Endothelial cell (in vitro differentiated cells): ENCODE measurements around the gene KCNH6. TPM values are rescaled to one million over a fixed set of nuclear protein-coding genes. Genes with fewer than 3 reads are reported as not detected.
A peak's percentile ranks its signal among the peaks of the same experiment; 100 is the strongest.

Source experiments
- DNase-seq: peaks from one replicate; pipeline ENCODE4 v3.0.0; 2021; ENCODE audit warnings: low spot score
- H3K27ac Mint-ChIP-seq: one replicate; pipeline ENCODE4 v1.8.0; 2021; ENCODE audit warnings: mixed read lengths, inconsistent platforms; ENCODE audit not compliant: unreplicated experiment
- H3K27me3 Mint-ChIP-seq: one replicate; pipeline ENCODE4 v1.8.0; 2021; ENCODE audit warnings: mild to moderate bottlenecking, moderate library complexity, mixed read lengths, inconsistent platforms; ENCODE audit not compliant: unreplicated experiment
- H3K36me3 Mint-ChIP-seq: one replicate; pipeline ENCODE4 v1.8.0; 2021; ENCODE audit warnings: mild to moderate bottlenecking, low read depth, mixed read lengths, inconsistent platforms; ENCODE audit not compliant: unreplicated experiment
- H3K4me1 Mint-ChIP-seq: one replicate; pipeline ENCODE4 v1.8.0; 2021; ENCODE audit warnings: mild to moderate bottlenecking, mixed read lengths, inconsistent platforms; ENCODE audit not compliant: unreplicated experiment
- H3K4me3 Mint-ChIP-seq: one replicate; pipeline ENCODE4 v1.8.0; 2021; ENCODE audit warnings: mild to moderate bottlenecking, mixed read lengths, inconsistent platforms; ENCODE audit not compliant: unreplicated experiment
- H3K9me3 Mint-ChIP-seq: one replicate; pipeline ENCODE4 v1.8.0; 2021; ENCODE audit warnings: mixed read lengths, inconsistent platforms; ENCODE audit not compliant: unreplicated experiment
- CTCF ChIP-seq: fragments of 200-600 bp; sonication (generic); IDR thresholded peaks from one replicate; pipeline ENCODE4 v1.5.0; 2021; ENCODE audit warnings: antibody characterized with exemption; ENCODE audit not compliant: unreplicated experiment
- total RNA-seq: library from RNA; stranded (reverse); fragmentation: NEBNext Ultra II Directional; extraction: Animal tissue kit (Norgen Biotek cat#: 25700); gene quantifications from one replicate; pipeline ENCODE4 v1.2.1, GENCODE V29; 2021; ENCODE audit not compliant: unreplicated experiment

Gene KCNH6
- total RNA-seq, 1 donor from 2014 or later: 18.6 TPM

GRCh38 chr17:63496663-63497400 is 26.3 kb upstream of the KCNH6 start:
- TF ChIP-seq CTCF: no peak
- no peaks in the 10 kb centered on the region for H3K9me3 Mint-ChIP-seq
- H3K36me3 Mint-ChIP-seq: peaks cover 8% of the 10 kb centered on the region
- peaks cover 18% of the 10 kb centered on the region for H3K4me1 Mint-ChIP-seq
- DNase-seq: no peak
- no peak overlapping the region for H3K27ac Mint-ChIP-seq
- no peak overlapping the region for H3K4me3 Mint-ChIP-seq
- no peaks in the 10 kb centered on the region for H3K27me3 Mint-ChIP-seq

GRCh38 chr17:63497708-63498483 is 25.3 kb upstream of the KCNH6 start:
- no peak overlapping the region for H3K27ac Mint-ChIP-seq
- peaks cover 8% of the 10 kb centered on the region for H3K36me3 Mint-ChIP-seq
- peaks cover 9% of the 10 kb centered on the region for H3K4me1 Mint-ChIP-seq
- no peaks in the 10 kb centered on the region for H3K27me3 Mint-ChIP-seq
- TF ChIP-seq CTCF: peak; percentile 30
- no peaks in the 10 kb centered on the region for H3K9me3 Mint-ChIP-seq
- no peak overlapping the region for H3K4me3 Mint-ChIP-seq
- peak; percentile 51 for DNase-seq

GRCh38 chr17:63498626-63499195 is 24.4 kb upstream of the KCNH6 start:
- no peak for TF ChIP-seq CTCF
- DNase-seq: no peak
- Mint-ChIP-seq H3K36me3 (peaks cover 8% of the 10 kb centered on the region), H3K4me3 (no peak overlapping the region), H3K27me3 (no peaks in the 10 kb centered on the region), H3K4me1 (peaks cover 8% of the 10 kb centered on the region), H3K27ac (peak overlapping the region; percentile 64), H3K9me3 (no peaks in the 10 kb centered on the region)

GRCh38 chr17:63500543-63501390 is 22.4 kb upstream of the KCNH6 start:
- H3K4me3 Mint-ChIP-seq: no peak overlapping the region

More at GRCh38 chr17:63500543-63501390, 22.4 kb upstream of the KCNH6 start:
- no peak overlapping the region for H3K27ac Mint-ChIP-seq
- H3K9me3 Mint-ChIP-seq: no peaks in the 10 kb centered on the region
- H3K27me3 Mint-ChIP-seq: no peaks in the 10 kb centered on the region
- TF ChIP-seq CTCF: no peak
- peaks cover 8% of the 10 kb centered on the region for H3K4me1 Mint-ChIP-seq
- no peak for DNase-seq
- H3K36me3 Mint-ChIP-seq: peaks cover 4% of the 10 kb centered on the region
